GM19099 (cell line): ENCODE data around the gene CPSF3.

Experiments used
- POLR2A ChIP-seq: IDR thresholded peaks from 3 replicates; pipeline ENCODE4 v1.6.1; 2011; ENCODE audit warnings: low read depth; ENCODE audit not compliant: insufficient read length; ENCODE audit errors: extremely low read depth

CPSF3 gene

DNA sequence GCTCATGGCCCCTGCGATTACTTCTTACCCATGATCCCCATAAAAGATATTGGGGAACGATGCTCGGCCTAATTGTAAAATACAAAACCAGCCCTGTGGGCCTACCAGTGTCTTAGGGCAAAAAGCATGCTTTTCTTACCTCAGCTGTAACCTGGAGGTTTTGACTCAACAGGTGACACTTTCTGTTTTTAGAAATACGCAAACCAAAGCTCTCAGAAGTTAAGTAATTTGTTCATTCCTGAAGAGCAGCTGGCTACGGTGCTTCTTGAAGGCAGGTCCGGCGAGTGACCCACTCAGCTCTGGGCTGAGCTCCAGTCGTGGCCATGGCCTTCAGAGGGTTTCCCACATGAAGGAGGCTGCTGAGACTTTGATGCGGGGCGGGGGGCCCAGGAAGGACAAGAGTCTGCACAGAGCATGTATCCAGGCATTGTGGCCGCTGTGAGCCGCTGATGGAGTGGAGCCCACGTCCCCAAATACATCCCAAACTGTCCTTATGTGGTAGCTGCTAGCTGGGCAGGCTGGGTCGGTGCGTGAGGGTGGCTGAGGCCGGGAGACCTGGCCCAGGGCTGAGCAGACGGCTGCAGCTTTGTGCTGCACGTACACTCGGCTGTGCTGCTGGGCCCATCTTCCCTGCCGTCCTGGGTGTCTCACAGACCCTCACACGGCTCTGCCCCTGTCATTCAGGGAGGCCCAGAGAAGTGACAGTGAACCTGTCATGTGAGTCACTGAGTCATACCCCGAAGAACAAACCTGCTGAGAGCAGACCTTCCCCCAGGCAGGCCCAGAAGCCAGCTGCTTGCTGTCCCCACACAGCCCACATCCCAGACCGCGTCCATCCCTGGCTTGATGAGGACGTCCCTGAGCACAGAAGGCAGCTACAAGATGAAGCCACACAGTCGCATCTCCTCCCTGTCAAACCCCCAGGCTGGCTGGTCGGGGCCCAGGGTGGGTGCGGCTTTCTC, 34.2 kb upstream of the CPSF3 start:
- no peak for TF ChIP-seq POLR2A

DNA sequence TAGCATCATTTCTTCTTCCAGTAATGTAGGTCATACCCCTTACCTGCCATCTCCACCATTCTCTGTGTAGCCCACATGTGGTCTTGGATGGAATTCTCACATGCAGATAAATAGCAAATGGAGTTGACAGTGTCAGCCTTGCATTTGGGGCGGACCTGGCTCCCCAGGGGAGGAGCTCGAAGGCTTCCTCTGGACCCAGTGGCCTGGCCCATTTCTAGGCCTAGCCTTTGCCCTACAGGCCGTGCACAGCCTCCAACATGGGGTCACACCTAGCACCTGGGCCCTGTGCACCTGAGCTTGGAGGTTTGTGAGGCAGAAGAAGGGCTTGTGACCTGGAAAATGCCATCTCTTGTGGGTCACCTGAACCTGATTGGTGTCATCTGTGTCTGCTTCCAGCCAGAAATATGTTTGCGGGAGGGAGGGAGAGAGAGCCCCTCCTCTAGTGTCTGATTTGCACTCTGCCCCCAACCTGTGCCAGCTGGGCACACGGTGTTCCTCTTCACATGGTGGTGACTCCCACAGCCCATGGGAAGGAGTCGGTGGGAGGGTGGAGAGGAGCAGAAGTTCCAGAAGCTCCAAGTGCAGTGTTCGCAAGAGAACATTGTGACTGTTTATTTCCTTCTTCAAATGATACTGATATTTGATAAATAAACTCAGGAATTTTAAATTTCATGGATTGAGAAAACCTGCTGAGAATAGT, 33.2 kb upstream of the CPSF3 start:
- TF ChIP-seq POLR2A = no peak

DNA sequence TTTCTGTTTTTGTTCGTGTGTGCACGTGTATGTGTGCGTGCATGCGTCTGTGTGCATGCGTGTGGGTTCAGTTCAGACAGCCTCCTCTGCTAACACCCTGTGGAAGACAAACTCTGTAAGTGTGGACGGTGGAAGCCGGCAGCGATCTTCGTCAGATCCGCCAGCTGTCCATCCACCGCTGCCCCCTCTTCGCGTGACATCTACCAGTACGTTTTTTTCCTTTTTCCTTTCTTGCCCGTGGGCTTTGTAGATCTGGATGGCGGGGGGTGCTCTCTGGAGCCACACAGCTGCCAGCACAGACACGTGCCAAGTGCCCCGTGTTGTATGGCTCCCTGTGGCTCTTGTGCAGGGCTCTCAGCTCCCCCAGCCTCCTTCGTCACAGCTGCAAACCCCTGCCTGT, 32.5 kb upstream of the CPSF3 start:
- no peak for TF ChIP-seq POLR2A

DNA sequence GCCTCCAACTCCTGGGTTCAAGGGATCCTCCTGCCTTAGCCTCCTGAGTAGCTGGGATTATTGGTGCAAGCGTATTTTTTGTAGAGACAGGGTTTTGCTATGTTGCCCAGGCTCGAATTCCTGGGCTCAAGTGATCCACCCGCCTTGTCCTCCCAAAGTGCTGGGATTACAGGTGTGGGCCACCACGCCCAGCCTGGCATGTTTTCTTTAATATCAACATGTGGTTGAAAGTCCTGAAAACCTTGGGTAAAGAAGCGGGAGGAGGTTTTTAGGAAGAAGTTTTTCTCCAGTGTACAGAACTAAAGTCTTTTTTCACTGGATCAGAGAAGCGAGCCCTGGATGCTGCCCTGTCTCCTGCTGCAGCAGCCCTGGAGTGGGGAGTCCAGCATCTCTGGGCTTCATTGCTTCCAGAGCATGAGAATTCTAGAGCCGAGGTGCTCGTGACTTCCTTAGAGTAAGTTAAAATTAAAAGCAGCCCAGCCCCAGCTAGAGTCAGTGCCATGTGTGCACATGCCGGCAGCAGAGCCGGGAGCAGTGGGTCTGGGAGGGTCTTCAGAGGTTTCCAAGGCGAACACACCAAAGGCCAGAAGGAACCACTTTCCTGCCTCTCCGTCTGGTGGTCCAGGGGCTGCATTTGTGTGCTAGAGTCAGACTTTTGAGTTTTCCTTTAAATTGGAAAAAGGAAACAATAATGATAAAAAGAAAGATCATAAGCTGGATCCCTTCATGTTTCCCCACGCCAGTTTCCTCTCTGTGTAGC, 31.3 kb upstream of the CPSF3 start:
- no peak for TF ChIP-seq POLR2A

DNA sequence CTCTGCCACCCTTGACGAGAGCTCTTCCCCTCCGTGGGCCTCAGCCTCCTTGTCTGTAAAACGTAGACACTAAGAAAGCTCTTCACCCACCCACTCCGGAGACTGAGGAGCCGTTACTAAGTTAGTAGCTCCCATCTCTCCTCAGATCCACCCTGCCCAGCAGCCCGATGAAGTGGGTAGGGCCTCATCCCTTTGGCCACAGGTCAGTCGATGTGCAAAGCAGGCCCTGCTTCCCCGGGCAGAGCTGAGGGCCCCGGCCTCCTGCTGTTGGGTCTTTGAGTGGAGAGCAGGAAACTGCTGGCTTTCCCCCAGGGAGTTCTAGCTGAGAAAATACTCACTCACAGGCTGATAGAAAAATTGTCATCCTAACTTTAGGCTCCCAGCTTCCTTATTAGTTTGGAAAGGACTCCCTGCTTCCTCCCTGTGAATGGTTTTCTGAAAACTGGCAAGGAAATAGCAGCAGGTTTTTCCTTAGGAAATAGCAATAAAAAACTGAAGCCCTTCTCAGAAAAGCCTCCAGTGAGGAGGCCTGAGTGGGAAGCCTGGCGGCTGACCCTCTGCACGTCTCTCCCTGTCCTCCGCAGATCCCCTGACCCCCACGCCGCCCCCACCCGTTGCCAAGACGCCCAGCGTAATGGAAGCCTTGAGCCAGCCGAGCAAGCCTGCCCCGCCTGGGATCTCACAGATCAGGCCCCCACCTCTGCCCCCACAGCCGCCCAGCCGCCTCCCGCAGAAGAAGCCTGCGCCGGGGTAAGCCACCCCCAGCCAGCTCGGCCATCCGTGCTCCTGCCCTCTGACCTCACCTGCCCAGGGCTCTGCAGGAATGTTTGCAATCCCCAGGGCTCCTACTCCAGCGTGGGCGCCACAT, 30.3 kb upstream of the CPSF3 start:
- no peak for TF ChIP-seq POLR2A

DNA sequence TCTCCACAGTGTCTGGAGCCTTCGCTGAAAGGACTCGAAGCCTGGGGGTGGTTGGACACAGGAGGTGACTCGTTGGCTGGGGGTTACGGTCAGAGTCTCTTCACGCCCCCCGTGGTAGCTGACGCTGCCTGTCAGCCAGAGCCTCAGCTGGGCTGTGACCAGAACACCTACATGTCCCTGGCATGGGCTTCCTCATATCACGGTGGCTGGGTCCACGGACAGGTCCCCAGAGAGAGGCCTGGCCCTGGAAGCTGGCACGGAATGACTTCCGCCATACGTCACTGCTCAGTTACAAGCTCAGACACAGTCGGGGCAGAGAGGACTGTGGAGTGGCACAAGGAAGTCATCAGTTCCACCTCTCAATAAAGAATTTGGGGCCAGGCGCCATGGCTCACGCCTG, 28.6 kb upstream of the CPSF3 start:
- no peak for TF ChIP-seq POLR2A

DNA sequence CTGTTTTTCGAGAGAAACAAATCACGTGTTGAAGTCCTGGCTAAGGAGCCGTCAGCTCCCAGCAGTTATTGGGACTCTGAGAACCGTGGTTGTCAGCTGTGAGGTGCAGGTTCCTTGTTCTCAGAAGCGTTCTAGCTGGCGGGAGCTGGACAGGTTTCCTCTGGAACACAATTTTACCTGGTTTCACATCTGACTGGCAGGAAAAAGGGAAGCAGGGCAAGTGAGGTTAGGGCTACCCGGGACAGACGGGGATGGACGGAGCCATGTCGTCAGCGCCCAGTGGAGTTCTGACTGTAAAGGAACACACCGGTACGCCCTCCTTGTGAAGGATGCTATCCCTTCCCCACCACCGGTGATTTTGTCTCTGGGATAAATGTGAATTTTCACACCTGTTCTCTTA, 26.3 kb upstream of the CPSF3 start:
- no peak for TF ChIP-seq POLR2A

DNA sequence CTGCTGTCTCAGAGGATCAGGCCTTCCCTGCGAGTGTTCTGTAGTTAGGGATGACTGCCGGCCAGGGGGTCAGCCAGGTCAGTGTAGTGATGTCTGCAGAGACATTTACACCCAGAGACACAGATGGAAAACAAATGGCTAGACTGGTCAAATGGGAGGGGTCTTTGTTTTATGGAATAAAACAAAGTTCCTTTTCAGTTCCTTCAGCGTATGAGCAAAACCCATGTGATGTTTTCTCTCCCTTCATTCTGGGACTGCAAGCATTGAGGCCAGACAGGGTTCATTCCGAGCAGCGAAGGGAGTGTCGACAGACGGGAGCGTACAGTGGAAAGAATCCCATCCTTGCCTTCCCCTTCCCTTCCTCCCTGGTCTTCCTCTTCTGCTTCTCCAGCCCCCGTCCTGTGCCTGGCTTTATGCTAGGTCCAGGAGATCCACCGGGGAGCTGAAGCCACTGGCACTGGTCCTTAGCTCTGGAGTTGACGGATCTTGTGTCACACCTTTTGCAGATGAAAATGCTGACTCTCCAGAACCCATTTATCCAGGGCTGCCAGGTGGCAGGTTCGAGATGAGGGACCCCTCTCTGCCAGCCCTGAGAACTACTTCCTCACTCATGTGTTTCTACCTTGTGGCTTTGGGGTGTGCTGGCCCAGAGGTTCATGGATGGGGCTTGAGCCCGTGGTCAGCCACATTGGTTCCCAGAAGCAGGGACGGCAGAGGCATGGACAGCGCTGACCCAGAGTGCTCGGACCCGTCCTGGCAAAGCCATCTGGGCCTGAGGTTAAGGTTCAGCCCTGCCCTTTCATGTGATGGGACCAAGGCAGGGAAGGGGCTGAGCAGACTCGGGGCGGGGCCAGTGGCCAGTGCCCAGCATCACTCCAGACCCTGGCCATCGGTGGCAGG, 24.3 kb upstream of the CPSF3 start:
- no peak for TF ChIP-seq POLR2A

DNA sequence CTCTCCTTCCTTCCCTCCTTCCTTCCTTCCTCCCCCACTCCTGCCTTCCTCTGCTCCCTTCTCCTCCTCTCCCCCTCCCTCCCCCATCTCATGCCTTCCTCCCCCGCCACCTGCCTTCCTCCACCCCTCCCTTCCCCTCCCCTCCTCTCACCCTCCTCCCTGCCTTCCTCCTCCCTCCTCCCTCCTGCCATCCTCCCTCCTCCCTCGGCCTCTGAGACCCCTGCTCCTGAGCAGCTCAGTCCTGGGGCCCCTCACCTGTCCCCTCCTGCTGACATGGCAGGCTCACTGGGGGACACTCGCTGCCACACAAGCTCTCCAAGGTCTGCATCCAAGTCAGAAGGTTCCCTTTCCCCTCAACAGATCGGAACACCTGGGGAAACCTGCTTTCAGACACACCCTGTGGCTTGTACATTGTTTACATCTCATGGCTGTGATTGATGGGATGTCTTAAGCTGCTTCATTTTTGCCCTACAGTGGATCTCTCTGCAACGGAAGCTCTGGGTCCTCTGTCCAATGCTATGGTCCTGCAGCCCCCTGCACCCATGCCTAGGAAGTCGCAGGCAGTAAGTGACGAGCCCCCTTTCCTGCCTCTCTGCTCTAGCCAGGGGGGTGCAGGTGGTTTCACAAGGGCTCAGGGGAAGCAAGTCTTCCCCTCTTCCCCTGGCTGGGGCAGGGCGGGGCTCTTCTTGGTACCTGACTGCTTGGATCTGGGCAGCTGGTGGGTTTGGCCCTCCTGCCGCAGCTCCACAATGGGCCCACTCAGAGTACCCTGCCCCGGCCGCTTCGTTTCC, 23.0 kb upstream of the CPSF3 start:
- no peak for TF ChIP-seq POLR2A

DNA sequence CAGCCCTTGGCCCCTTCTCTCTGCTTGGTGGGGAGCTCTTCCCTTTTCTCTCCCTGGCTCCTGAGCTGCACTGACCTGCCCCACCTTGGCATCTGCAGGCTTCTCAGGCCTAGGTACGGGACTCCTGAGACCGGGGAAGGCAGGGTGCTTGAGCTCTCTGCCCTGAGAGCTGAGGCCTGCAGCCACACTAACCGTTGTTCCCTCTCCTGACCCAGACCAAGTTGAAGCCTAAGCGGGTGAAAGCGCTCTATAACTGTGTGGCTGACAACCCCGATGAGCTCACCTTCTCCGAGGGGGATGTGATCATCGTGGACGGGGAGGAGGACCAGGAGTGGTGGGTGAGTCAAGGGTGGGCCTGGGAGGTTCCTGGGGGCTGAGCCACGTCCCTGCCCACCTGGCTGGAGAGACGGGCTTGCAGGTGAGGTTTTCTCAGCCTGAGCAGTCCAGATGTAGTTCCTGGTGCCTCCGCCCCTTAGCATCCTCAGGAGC, 22.4 kb upstream of the CPSF3 start:
- TF ChIP-seq POLR2A = no peak

DNA sequence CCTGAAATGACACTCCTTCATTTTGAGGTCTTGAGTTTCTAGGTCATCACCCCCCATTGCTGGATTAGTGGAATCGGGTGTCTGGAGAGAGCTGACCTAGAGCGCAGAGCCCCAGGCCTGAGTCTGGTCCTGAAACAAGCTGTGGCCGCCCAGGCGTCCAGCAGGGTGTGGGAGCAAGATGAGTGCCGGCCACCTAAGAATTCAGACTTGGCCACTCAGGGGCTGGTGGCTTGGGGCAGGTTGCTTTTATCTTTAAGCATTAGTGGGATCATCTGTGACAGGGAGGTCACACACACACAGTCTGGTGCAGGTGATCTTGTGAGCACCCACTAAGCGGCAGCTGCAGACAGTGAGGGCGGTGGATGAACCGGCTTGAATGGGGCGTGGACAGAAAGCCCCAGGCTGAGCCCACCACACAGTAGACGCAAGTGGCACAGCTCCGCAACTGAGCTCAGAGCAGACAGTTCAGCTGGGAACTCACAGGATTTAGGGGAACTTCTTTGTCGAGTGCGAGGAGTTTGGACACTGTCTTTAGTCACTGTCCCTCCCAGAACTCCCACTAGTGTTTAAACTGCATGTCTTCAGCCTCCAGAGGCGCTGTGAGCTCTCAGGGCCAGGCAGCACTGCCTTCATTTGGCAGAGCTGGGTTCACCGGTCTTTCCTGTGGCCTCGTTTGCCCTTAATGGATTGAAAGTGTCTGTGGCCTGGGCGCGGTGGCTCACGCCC, 21.6 kb upstream of the CPSF3 start:
- TF ChIP-seq POLR2A = no peak

DNA sequence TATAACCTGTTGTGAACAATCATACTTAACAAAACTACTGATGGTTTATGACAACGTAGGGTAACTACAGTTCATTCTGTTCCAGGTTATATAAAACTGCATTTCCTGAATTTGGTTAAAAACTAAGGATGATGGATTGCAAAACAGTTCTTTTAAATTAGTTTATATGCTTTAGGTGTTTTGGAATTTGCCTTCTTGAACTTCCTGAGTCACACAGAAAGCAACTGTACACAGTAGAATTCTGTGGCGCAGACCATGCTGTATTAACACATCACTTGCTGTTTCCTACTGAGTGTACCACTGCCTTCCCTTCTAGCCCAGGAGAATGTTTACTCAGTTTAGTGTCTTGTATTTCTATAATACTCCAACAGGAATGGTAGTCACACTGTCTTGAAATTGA, 19.5 kb upstream of the CPSF3 start:
- TF ChIP-seq POLR2A = no peak
